Gastrocnemius medialis (tissue), 4 donors: ENCODE data around the gene PPP1R12B. TPM values are rescaled to one million over a fixed set of nuclear protein-coding genes. Genes with fewer than 3 reads are reported as not detected.
"Not testable (repeated sequence)": the region's sequence is repeated elsewhere in the genome, so short reads cannot be mapped to it uniquely, and the experiment has no call there.

ENCODE experiments used
- ATAC-seq, 2 donors: fragments of 150-250 bp; one replicate each; pipeline ENCODE4 v1.9.1; 2016
- DNase-seq, 2 donors: peaks; one replicate each; pipeline ENCODE4 v3.0.0-alpha.2; 2019
- H3K27ac ChIP-seq, 4 donors: fragments of 200-600 bp; sonication (generic); 1 replicate in 1 of 4; 2 replicates in 3 of 4; pipeline ENCODE4 v1.5.1; 2016 to 2018; ENCODE audit warnings: mild to moderate bottlenecking in 2 of 4, moderate library complexity in 1 of 4
- H3K27me3 ChIP-seq, 3 donors: fragments of 200-600 bp; sonication (generic) in 2 of 3; 1 replicate in 1 of 3; 2 replicates in 2 of 3; pipeline versions ENCODE4 v1.5.1 to v1.6.0; 2016 to 2019; ENCODE audit warnings: mild to moderate bottlenecking in 1 of 3, moderate library complexity in 1 of 3
- H3K36me3 ChIP-seq, 2 donors: fragments of 200-600 bp; sonication (generic) in 1 of 2; one replicate each; pipeline ENCODE4 v1.5.1; 2017 to 2018
- H3K4me1 ChIP-seq, 2 donors: fragments of 200-600 bp; sonication (generic) in 1 of 2; one replicate each; pipeline ENCODE4 v1.5.1; 2016 to 2017; ENCODE audit warnings: mild to moderate bottlenecking in 2 of 2
- H3K4me3 ChIP-seq, 4 donors: fragments of 200-600 bp; sonication (generic) in 3 of 4; 1 replicate in 1 of 4; 2 replicates in 3 of 4; pipeline ENCODE4 v1.5.1; 2016 to 2019; ENCODE audit warnings: mild to moderate bottlenecking in 2 of 4
- H3K9me3 ChIP-seq, 3 donors: fragments of 200-600 bp; sonication (generic) in 2 of 3; 1 replicate in 1 of 3; 2 replicates in 2 of 3; pipeline ENCODE4 v1.5.1; 2016 to 2019
- CTCF ChIP-seq, 5 experiments: fragments of 450-650 bp in 3 of 5; fragments of 200-600 bp in 2 of 5; sonication (generic) in 2 of 5; IDR thresholded peaks in 4 of 5; conservative IDR thresholded peaks in 1 of 5; 1 replicate in 4 of 5; 2 replicates in 1 of 5; pipeline ENCODE4 v1.5.1; 2016 to 2019; ENCODE audit warnings: antibody characterized with exemption in 5 of 5, mild to moderate bottlenecking in 3 of 5, moderate library complexity in 3 of 5
- POLR2A ChIP-seq, 2 donors: fragments of 450-650 bp; IDR thresholded peaks; one replicate each; pipeline ENCODE4 v1.6.1; 2017; ENCODE audit warnings: antibody characterized with exemption in 2 of 2, mild to moderate bottlenecking in 2 of 2, moderate library complexity in 2 of 2
- in situ Hi-C, 4 donors: fragments of 200-750 bp; cut with MboI; loops; one replicate each; pipeline versions ENCODE4 v1.15.0 to v1.8.0; 2017; ENCODE audit warnings: low sequenced_read_pairs in 4 of 4
- intact Hi-C: fragments of 100-400 bp; cut with DNase I; formaldehyde crosslinking; loops from one replicate; pipeline ENCODE4 v1.15.1; 2023; ENCODE audit warnings: low total_unique reads
- total RNA-seq, 4 donors: library from RNA; depleted of rRNA; stranded (reverse); fragments of >200 nt; gene quantifications; one replicate each; pipeline versions ENCODE4 v1.1.0 to v1.2.3, GENCODE V29; 2016

The PPP1R12B gene
- total RNA-seq, 4 donors from 2014 or later: 127 to 207 (median 139) TPM

GRCh38 chr1:202365092-202365815 lies 16.8 kb downstream of the PPP1R12B start:
- in situ Hi-C loops (no loop called here), intact Hi-C loops (no loop called here)
- Histone ChIP-seq H3K4me3 (no peak overlapping the region), H3K36me3 (no peaks in the 10 kb centered on the region), H3K9me3 (no peaks in the 10 kb centered on the region), H3K4me1 (peaks cover 23 to 35% of the 10 kb centered on the region in 2 donors), H3K27me3 (no peaks in the 10 kb centered on the region), H3K27ac (peak overlapping the region; percentile 3 to 49 (median 32))
- no peak for TF ChIP-seq CTCF (IDR thresholded peaks at IDR 0.05 in 4 of 5, conservative IDR thresholded peaks at IDR 0.05 in 1 of 5)
- no peak for TF ChIP-seq POLR2A (IDR thresholded peaks at IDR 0.05)
- ATAC-seq: peak; percentile 38 to 70
- no peak for DNase-seq

- intact Hi-C loops: no loop called here
Observed at GRCh38 chr1:202367271-202367670, 18.8 kb downstream of the PPP1R12B start.

GRCh38 chr1:202370906-202371305 lies 22.4 kb downstream of the PPP1R12B start:
- intact Hi-C loops, H3K4me3 ChIP-seq, in situ Hi-C loops, DNase-seq, ATAC-seq, H3K27me3 ChIP-seq, H3K9me3 ChIP-seq, H3K36me3 ChIP-seq: not testable (repeated sequence)
- Histone ChIP-seq H3K27ac (peak overlapping the region in 2 of 4 donors; percentile 0 to 18), H3K4me1 (peaks cover 20 to 23% of the 10 kb centered on the region in 2 donors)

More at GRCh38 chr1:202367271-202367670, 18.8 kb downstream of the PPP1R12B start:
- ATAC-seq (no peak), DNase-seq (no peak)
- TF ChIP-seq POLR2A (IDR thresholded peaks at IDR 0.05): no peak
- TF ChIP-seq CTCF (IDR thresholded peaks at IDR 0.05 in 4 of 5, conservative IDR thresholded peaks at IDR 0.05 in 1 of 5): no peak
- Histone ChIP-seq H3K9me3 (no peaks in the 10 kb centered on the region), H3K4me1 (peaks cover 16 to 29% of the 10 kb centered on the region in 2 donors), H3K27me3 (no peaks in the 10 kb centered on the region), H3K27ac (peak overlapping the region in 2 of 4 donors; percentile 3 to 43), H3K4me3 (no peak overlapping the region), H3K36me3 (no peaks in the 10 kb centered on the region)
- in situ Hi-C loops: no loop called here

- Histone ChIP-seq H3K27ac (peak overlapping the region; percentile 34 to 78 (median 44)), H3K4me1 (peaks cover 24 to 30% of the 10 kb centered on the region in 2 donors), H3K36me3 (no peaks in the 10 kb centered on the region), H3K27me3 (no peaks in the 10 kb centered on the region), H3K9me3 (no peaks in the 10 kb centered on the region), H3K4me3 (no peak overlapping the region)
- DNase-seq (no peak), ATAC-seq (no peak)
- TF ChIP-seq CTCF (IDR thresholded peaks at IDR 0.05 in 4 of 5, conservative IDR thresholded peaks at IDR 0.05 in 1 of 5): no peak
- no peak for TF ChIP-seq POLR2A (IDR thresholded peaks at IDR 0.05)
- in situ Hi-C loops: no loop called here
- intact Hi-C loops: no loop called here
Observed at GRCh38 chr1:202374099-202374498, 25.6 kb downstream of the PPP1R12B start.

GRCh38 chr1:202375175-202375574 lies 26.7 kb downstream of the PPP1R12B start:
- ATAC-seq, H3K27me3 ChIP-seq, H3K36me3 ChIP-seq, DNase-seq, intact Hi-C loops, H3K9me3 ChIP-seq, H3K4me3 ChIP-seq, in situ Hi-C loops: not testable (repeated sequence)
- H3K27ac ChIP-seq: peak overlapping the region; percentile 49 to 78 (median 58)
- peaks cover 33 to 39% of the 10 kb centered on the region in 2 donors for H3K4me1 ChIP-seq
